Glomerular endothelial cell (primary cell): ENCODE results near the gene MACO1. TPM values are rescaled to one million over a fixed set of nuclear protein-coding genes. Genes with fewer than 3 reads are reported as not detected.
"Not testable (repeated sequence)": the region's sequence is repeated elsewhere in the genome, so short reads cannot be mapped to it uniquely, and the experiment has no call there.

ENCODE experiments used
- DNase-seq: peaks from one replicate; pipeline ENCODE4 v3.0.0-alpha.2; 2011; ENCODE audit warnings: low read depth, low spot score; ENCODE audit errors: extremely low read depth
- total RNA-seq: library from RNA; depleted of rRNA; stranded (reverse); fragments of >200 nt; gene quantifications from 2 replicates; pipeline ENCODE4 v1.2.3, GENCODE V29; 2015

MACO1 gene
- total RNA-seq, 1 donor from 2014 or later: 16.7 TPM

DNA sequence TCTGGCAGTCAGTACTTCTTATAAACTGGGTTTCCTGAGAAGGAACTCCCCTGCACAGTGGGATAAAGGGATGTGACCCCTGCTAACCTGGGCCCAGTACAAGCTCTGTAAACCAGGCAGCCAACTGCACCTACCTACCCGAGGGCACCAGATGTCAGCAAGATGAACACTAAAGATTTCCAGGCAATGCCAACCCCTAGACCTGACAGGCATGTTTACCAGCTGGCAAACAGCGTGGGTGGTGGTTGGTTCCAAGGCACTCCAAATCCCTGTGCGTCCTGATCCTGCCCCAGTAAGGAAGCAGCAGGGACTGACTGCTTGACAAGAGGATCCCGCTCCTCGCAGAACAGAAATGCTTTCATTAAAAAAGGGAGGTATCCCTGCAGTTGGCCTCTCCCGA is 7.5 kb upstream of the MACO1 start:
- not testable (repeated sequence) for DNase-seq

DNA sequence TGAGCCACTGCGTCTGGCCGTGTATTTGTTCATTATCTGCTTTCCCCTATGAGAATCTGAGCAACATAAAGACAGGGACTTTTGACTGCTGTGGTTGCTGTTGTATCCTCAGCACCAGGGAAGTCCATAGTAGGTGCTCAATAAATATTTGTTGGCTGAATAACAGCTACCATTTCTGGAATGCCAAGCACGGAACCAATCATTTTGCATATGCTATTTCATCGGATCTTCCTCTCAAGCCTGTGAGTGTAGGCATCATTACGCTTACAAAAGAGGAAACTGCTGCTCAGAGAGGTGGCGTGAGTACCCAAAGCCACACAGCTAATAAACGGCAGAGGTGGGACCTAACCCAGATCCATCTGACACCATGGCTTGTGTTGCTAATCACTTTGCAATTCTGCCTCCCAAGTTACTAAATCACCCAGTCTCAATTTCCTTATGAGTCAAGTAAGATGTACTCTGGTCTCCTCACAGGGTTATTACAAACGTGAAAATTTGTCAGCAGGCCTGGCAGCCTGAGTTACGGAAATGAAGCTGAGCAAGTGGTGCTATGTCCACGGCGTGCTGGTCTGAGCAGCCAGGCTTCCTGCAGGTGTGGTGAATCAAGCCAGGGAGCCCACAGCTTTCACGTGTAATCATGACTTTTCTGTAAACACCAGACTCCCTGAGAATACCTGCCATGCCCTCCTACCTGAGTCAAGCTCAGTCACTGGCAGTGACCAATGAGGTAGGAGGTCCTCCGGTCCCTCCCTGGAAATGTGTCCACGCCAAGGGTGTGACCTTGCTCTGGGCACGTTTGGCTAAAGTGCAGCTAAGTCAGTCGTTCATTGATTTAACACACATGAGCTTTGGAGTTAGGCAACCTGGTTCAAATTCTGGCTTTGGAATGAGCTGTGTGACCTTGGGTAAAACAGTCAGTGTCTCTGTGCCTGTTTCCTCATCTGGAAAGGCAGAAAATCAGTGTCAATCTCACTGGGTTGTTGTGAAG is 5.3 kb upstream of the MACO1 start:
- DNase-seq: no peak

DNA sequence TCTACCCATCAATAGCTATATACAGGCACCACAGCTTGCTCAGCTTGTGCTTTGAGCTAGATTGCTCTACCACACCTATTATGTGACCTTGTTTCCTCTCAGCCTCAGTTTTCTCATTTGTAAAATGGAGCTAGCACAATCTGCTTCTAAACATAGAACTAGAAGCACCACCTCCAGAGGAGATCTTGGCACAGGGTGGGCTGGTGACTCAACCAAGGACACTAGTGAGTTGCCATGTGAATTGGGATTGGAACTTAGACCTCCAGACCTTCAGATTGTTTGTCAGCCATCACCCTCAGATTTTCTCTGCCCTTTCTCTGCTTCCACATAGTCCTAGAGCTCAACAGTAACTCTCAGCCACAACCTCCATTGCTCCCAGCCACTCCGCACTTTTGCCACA is 3.0 kb upstream of the MACO1 start:
- DNase-seq: no peak

DNA sequence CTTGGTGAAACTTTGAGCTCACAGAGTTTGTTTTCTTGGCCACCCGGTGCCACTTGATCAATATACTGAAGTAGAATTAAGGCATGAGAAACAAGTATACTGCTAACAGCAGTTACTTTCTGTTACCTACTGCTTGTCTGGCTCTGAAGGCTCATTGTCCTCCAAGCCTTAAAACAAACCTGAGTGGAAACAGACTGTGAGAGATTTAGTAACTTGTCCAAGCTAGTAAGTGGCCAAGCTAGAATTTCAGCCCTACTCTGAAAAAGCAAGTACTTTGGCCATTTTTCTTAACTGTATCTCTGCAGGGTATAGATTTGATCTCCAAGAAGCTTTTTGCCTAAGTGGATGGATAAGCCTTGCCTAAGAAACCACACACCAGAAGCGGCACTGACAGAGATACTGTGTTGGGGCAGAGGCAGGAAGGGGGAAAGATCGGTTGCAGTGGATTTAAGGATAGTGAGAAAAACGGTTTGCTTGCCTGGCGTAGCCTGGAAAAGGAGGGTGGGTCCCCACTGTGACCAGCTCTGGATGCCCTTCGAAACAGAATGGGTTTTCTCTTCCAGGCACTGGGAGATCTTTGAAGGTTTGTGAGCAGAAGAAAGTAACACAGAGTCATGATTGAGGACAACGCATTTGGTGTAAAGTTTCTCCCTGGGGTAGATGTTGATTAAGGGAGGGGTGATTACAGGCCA is 2.1 kb upstream of the MACO1 start:
- DNase-seq: no peak

DNA sequence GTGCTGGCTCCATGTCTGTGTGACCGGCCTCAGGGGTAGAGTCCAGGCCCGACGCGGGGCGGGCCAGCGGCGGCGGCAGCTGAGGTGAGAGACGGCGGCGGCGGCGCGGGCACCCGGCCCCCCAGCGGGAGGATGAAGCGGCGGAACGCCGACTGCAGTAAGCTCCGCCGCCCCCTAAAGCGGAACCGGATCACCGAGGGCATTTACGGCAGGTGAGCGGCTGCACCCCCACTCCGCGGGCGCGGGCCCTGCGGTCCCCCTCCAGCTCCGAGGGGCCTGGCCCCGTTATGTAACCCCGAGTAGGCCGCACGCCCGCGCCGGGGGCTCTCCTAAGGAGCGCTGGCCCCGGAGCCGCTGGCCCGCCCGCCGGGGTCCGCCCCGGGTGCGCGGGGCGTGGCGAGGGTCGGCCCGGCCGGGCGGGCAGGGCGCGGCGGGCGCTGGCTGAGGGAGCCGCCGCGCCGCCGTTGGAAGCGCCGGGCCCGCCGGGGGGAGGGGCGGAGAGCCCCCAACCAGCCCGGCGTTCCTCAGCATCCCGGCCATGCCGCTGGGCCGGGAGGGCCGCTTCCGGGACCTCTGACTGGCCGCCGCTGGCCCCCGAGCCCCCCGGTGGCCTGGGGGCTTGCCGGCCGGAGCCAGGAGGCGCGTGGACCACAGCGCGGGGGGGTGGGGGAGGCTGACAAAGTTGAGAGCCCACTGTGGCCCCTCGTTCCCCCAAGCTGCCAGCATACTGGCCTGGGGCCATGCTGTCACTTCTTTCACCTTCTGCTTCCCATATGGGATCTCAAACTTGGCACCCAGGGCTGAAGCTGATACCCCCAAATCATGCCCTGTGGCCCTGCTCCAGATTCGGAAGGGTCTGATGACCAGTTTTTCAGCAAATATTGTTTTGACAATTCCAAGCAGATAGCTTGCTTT is 527 bp downstream of the MACO1 start:
- no peak for DNase-seq

DNA sequence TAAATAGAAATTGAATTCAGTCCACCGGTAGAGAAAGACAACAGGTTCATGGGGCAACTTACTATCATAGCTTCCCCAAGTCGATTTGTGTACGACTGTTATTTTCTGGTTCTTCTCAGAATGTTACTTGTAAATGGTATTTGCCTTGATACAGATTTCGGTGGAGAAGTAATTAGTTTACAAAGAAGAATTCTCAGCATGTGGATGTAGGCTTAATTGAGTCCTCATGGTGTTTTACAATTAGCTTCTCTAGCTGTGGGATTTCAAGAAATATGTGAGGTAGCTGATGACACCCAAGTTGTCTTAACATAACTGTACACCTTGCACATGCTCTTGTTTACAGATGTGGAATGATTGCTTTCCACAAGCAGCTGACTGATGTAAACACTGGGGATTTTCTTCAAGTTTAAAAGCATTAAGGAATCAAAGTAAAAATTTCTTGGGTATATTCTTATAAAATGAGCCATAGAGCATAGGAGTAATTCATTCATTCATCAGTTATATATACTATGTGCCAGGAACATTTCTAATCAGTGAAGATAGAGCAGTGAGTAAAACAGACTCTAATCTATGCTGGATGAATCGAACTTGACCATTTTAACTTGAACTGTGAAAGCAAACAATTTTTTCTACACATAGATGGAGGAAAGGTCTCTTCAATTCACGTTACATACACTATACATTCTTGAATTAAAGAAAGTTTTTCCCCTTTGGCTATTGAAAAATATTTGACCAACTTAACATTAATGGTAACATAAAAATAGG is 1.4 kb downstream of the MACO1 start:
- no peak for DNase-seq

DNA sequence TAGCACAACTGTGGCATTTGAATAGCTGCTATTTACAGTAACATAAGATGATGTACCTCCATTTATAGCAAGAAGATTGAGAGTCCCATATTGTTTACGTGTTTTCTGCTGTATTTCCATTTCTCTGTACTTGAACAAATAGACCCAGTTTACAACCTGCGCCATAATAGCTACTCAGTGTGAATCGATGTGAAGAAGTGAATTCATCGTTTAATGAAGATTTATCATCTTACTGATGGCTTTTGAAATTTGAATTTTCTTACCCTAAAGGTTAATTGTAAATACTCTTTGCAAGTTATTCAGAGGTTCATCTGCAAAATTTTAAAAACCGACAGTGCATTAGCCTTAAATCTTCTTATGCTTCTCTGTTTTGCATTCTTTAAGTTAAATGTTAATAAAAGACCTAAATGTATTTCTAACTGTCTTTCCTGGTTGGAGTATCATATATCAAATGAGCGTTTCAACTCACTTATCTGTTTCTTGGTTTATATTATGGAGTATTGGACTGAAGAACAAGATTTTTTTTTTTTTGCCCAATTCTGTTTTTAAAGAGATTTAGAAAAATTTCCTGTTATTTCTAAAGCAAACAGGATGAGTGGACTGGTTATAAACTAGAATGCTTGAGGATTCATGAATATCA is 2.2 kb downstream of the MACO1 start:
- no peak for DNase-seq

DNA sequence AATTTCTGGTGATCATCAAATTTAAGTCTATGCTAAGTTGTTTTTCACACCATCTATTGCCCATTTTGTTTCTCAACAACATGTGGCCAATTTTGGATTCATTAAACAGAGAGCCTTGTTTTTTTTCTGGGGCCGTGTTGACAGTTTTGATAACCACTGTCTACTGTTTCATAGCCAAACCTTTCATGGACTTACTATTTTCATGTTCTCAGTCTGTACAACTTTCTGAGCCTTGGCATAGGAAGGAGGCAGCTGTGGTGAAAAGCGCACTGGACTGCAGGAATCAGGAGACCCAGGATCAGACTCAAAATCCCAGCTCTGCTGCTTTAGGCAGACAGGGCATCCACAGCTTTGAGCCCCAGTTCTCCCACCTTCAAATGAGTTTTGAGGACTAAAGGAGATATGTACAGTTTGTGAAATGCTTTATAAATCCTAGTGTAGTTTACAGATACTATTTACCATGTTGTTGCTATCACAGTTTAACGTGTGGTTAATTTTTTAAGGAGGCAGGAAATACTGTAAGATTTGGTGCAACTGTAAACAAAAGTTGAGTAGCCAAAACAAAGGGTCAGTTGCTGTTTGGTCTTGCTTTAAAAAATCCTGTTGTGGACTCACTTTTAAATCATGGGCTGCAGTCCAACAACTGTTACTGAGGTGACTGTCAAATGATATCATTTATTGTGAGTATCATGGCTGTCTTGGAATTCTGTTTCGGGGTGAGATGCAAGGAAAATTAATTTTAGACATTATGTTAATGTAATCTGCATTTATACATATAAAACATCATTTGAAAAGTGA is 2.9 kb downstream of the MACO1 start:
- no peak for DNase-seq

DNA sequence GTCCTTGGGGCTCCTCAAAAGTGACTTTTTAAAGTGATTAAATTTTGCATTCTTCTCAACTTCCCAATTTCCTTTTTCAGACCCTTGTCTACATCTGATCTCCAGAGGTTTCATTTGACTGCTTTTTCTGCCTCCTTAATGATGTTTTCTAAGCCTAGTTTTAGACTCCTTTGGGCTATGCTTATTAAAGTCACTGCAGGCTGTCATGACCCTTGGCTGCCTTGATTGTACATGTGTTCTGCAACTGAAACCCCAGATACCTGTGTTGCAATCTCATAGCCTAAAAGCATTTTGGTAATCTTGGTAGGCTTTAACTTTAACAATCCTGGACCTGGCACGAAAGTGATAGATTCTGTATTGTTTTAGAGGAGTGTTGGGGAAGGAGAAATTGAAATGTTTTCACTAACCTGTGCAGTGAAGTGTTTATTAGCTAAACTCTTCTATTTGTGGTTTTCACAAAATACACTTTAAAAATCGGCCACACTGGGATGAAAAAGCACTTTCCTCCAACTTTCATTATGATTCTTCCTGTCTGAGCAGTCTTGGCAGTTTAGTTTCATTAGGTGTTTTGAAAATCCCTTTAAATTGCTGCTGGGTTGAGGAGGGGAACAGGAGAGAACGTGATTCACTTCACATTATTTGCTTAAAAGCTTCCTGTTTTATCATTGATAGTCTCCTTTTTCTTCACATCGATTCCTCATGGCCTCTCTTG is 4.9 kb downstream of the MACO1 start:
- DNase-seq: no peak

DNA sequence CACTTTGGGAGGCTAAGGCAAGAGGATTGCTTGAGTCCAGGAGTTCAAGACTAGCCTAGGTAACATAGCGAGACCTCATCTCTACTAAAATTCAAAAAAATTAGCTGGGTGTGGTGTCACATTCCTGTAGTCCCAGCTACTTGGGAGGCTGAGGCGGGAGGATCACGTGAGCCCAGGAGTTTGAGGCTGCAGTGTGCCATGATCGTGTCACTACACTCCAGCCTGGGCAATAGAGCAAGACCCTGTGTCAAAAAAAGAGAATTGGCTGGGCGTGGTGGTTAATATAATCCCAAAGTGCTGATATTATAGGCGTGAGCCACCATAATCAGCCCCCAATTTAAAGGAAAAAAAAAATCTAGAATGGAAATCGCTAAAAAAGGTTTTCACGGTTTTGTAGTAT is 7.0 kb downstream of the MACO1 start:
- no peak for DNase-seq

DNA sequence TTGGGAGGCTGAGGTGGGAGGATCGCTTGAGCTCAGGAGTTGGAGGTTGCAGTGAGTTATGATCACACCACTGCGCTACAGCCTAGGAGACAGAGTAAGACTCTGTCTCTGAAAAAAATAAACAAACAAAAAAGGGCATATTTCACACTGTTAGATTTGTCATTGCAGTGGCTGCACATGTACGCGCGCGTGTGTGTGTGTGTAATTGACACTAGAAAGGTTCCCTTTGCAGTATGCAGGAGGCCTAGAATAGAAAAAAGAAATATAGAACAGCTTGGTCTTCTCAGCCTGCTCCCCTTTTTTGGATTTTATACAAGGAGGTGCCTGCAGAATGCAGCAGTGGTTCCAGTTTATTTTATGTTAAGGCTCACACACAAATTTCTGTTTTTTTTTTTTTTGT is 8.6 kb downstream of the MACO1 start:
- DNase-seq: no peak

DNA sequence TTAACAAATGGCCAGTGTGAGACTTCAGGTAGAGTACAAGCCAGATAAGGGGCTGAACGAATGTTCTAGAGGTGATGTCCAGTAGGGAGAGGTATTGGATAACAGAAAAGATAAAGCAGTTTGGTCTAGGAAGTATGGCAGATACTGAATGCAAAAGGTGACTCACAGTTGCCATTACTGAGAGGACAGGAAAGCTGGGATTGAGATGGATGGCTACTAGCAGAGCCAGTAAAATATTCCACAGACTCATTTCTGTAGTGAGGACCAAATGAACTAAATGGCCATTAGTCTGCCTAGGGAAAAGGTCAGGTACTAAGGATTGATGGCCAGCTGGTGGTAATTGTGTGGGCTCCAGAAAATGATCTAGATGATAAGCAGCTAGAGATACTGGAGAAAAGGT is 11.5 kb downstream of the MACO1 start:
- no peak for DNase-seq

DNA sequence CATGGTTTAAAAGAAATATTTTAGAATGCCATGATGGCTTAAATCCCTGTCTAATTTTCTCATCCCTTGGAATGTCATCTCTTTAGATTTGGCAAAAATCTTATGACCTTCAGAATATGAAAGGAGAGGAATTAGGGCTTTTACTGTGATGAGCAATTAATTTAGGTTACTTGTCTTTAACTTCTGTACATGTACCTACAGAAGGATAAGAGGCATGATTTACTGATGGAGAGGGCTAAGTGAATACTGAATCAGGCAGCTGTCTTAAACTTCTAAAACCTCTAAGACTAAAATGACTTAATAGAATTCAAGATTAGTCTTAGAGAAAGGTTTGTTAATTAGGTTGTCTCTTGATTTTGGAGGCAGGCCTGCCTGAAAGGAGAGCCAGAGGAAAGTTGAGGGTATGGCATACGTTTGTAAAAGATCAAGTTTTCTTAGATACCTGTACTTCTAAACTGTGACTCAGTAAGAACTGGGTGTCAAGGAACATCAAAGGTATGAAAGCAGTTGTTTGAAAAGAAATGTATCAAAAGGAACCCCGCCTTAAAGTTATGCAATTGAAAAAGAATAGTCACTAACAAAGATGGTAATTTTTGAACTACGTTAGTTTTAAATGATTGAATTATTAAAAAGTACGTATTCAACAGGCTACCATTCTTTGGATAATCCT is 12.5 kb downstream of the MACO1 start:
- no peak for DNase-seq

DNA sequence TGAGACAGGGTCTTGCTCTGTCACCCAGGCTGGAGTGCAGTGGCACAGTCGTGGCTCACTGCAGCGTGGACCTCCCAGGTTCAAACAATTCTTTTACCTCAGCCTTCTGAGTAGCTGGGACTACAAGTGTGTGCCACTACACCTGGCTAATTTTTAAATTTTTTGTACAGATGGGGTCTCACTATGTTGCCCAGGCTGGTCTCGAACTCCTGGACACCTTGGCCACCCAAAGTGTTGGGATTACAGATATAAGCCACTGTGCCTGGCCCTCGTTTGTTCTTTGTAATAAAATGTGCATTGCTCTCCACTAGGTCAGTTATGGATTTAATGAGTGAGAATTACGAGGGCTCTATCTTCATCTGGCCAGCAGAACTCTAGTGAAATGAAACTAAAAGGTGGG is 13.9 kb downstream of the MACO1 start:
- DNase-seq: not testable (repeated sequence)

DNA sequence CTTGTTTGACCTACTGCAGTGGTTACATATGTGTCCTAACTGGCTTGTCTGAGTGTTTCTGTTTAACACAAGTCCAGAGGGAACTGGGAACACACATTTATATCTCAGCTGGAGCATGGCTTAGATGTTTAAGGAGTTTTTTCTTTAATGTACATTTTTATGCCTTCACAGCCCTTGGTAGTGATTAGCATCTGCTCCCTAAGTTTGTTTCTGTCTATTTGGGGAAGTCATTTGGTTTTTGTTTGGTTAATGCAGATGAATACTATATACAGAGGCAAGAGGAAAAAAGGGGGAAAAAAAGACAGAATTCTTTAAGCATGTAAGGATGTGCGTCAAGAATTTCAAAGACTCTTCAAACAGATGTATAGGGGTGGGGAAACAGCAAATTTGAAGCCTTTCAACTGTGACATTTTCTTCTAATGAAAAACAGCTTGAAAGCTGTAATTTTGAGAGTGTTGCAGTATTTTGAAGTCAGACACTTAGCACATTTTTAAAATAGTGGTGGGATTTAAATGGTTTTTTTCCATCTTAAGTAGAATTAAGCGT is 15.4 kb downstream of the MACO1 start:
- no peak for DNase-seq

DNA sequence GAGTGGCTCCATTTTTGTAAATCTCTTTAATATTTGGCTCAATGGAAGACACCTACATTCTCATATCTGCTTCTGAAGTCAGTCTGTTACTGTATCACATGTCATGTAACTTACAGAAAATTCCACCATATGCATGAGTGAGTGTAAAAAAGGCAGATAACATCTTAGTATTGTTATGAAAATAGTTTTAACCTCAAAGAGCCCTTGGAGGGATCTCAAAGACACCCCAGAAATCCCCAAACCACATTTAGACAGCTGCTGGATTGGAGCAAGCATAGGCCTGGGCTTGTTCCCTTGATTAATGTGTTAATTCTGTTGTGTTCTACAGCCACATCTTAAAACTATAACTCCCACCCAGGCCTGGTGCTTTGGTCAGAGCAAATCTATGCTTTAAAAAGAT is 16.9 kb downstream of the MACO1 start:
- no peak for DNase-seq

DNA sequence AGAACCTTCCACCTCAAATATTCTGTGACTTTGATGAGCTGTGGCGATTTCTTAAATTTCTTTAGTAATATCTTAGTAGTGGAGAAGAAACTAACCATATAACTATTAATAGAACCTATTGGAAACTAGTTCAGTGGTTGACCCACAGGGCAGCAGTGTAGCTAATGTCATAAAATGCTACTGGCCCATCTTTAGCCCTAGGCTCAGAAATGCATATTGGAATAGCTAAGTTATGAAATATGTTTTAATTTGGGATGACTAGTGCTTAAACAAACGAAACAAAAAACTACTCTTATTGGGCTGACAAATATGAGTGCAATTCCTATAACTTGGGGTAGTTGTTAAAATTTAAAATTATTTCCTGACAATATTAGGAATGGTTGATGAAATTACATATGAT is 20.2 kb downstream of the MACO1 start:
- no peak for DNase-seq

DNA sequence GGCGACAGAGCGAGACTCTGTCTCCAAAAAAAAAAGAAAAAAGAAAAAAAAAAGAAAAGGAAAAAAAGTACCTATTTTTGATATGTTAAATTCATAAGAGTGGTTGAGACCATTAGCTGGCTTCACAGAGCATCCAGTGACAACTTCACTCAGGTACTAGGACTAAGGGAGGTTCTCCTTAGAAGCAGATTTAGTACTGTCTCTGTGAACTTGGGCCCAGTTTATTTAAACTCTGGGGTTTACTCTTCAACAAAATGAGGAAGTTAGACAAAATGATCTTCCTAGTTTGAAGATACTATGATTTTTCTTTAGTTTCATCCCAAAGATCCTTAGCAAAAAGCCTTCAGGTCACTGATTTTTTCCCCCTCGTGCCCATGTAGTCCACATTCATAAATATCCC is 21.2 kb downstream of the MACO1 start:
- DNase-seq: no peak
